ENCODE results near the gene LRCH1.

- TF ChIP-seq CTCF (IDR thresholded peaks at IDR 0.05) (no peak), POLR2A (IDR thresholded peaks at IDR 0.05) (no peak)
Measured at GRCh38 chr13:46761174-46761573, 208.2 kb downstream of the LRCH1 start.
